GM12875 (cell line): ENCODE measurements around the gene LIMCH1.

Experiments used
- H3K4me3 ChIP-seq: one replicate; pipeline ENCODE4 v1.5.1; 2011; ENCODE audit warnings: low read depth, low read length, control low read depth
- CTCF ChIP-seq: IDR thresholded peaks from 2 replicates; pipeline ENCODE4 v1.5.1; 2011; ENCODE audit warnings: low read depth, mild to moderate bottlenecking, control low read depth, inconsistent platforms, low read length, moderate library complexity, borderline replicate concordance; ENCODE audit not compliant: insufficient read depth

The LIMCH1 gene

GRCh38 chr4:41549478-41549877, 11.5 kb downstream of the LIMCH1 start:
- H3K4me3 ChIP-seq: no peak overlapping the region
- TF ChIP-seq CTCF: no peak

- no peak for TF ChIP-seq CTCF
- H3K4me3 ChIP-seq: no peak overlapping the region
These were observed 12.4 kb downstream of the LIMCH1 start for GRCh38 chr4:41550308-41550707.

- TF ChIP-seq CTCF: no peak
- no peak overlapping the region for H3K4me3 ChIP-seq
These were observed 13.6 kb downstream of the LIMCH1 start for GRCh38 chr4:41551536-41551935.

- H3K4me3 ChIP-seq: no peak overlapping the region
- TF ChIP-seq CTCF: no peak
These were observed 16.9 kb downstream of the LIMCH1 start for GRCh38 chr4:41554905-41555304.

- H3K4me3 ChIP-seq: no peak overlapping the region
- TF ChIP-seq CTCF: no peak
These were observed 18.6 kb downstream of the LIMCH1 start for GRCh38 chr4:41556526-41556925.

GRCh38 chr4:41559940-41560516, 22.1 kb downstream of the LIMCH1 start:
- no peak overlapping the region for H3K4me3 ChIP-seq
- TF ChIP-seq CTCF: no peak

GRCh38 chr4:41561244-41561643, 23.3 kb downstream of the LIMCH1 start:
- TF ChIP-seq CTCF: no peak
- H3K4me3 ChIP-seq: no peak overlapping the region
